HG03039 (cell line): ENCODE data around the gene REEP1.

Experiments used
- ATAC-seq: cut with Tn5 transposase; IDR thresholded peaks from one replicate; pipeline ENCODE4 v1.9.1; 2021; ENCODE audit warnings: mild to moderate bottlenecking, moderate library complexity; ENCODE audit not compliant: unreplicated experiment

Gene REEP1

DNA sequence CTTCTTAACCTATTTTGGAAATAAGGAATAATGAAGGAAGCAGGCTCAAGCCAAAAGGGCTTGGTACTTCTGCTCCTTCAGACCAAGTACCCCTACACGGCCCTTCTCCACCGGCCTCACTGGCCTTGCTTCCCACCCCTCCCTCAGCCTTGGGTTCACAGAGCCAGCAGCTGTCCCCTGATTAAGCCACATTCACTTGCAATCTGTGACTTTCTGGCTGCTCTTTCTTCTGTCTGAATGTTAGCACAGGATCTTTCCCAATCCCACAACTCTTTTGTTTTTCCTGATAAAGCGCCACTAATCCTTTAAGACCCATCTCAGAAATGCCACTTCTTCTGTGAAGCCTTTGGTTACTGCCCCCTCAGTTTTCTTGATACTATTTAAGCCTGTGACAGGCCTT, 52.4 kb downstream of the REEP1 start:
- no peak for ATAC-seq

DNA sequence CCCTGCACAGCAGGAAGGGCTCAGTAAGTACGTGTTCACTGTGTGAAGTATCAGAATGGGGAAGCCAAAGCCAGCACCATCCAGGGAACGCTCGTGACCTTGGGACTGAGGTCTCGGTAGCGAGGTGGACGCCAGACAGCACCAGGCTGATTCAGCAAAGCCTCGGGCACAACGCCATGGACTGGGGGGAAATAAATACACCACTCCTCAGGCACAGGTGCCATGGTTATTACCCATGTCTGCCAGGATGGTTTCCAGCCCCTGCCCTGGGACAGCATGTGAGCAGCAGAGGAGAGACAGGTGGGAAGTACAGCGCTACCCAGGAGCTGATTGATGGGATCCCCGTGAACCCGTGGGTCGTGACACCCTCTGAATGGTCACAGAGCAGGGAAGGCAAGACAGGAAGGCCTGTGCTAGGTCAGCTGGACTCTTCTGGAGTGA, 53.0 kb downstream of the REEP1 start:
- no peak for ATAC-seq

DNA sequence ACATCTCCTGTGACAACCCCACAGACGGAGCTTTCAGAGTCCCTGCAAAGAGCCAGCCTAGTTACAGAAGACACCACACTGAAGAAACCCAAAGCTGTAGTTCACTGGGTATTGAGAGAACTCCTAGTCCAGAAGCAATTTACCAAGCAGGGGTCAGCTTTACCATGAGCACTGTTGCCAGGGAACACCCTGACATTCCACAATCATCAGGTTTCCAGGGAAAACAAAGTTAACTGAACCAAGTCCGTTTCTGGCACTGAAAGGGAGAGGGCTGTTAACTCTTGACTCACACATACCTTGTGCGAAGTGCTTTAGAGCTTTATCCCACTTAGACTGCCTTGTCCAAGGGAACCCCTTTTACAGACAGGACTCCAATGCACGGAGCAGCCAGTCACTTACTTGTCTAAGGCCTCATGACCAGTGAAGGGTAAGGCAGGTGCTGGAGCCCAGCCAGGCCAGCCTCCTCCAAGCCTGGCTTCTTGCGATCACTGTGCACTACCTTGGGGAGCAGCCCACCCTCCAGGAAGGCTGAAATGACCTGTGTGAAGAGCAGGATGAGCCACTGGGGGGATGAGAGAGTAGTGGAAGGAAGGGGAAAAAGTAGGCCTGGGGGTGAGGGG, 53.9 kb downstream of the REEP1 start:
- no peak for ATAC-seq

DNA sequence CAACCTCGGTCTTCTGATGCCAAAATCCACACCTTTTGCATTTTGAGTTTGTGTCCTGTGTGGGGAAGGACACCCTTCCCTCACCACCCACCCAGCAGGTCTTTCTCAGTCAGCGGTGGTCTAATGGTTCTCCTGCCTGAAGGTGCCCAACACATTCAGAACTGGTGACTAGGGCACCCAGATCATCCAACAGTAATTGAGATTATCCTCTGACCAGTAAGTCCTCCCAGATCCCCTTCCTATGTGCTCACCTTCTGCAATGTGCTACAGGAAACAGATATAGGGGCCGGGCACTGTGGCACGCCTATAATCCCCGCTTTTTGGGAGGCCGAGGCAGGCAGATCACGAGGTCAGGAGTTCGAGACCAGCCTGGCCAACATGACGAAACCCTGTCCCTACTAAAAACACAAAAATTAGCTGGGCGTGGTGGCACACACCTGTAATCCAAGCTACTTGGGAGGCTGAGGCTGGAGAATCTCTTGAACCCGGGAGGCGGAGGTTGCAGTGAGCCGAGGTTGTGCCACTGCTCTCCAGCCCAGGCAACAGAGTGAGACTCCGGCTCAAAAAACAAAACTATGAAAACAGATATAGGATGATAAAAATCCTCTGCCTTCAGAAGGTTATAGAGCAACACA, 56.2 kb downstream of the REEP1 start:
- ATAC-seq = no peak

DNA sequence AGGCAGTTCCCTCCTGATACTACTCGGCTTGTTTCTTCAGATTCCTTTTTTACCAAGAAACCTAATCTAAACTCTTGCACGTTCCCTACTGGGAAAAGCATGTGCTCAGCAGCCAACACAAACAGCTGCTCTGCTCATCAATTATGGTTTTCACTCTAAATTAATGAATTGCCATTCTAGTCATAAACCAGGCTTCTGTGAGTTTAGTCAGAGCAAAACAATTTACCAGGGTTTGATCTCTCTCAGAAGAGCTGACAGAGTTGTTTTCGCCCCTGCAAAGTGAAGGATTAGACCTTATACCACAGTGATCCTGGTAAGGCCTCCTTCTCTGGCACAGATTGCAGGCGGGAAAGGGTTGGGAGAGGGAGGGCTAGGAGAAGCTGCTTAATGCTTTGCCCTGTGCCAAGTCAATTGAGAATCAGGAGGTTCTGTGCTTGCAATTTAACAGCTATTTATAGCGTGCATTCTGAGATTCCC, 57.2 kb downstream of the REEP1 start:
- no peak for ATAC-seq

DNA sequence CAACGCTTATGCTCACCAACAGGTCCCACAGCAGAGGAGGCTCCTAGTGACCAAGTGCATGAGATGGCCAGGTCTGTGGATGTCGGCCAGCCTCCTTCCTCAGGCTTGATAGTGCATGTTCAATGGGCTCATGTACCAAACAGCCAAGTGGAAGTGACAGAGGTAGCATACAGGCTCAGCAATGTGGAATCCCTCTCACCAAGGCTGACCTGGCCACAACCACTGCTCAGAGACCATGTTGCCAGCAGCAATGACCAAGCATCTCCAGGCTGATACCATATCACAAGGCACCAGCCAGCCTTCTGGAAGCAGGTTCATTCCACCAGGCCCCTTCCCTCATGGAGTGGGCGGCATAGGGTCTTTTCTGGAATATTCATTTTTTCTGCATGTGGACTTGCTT, 61.5 kb downstream of the REEP1 start:
- ATAC-seq = no peak

DNA sequence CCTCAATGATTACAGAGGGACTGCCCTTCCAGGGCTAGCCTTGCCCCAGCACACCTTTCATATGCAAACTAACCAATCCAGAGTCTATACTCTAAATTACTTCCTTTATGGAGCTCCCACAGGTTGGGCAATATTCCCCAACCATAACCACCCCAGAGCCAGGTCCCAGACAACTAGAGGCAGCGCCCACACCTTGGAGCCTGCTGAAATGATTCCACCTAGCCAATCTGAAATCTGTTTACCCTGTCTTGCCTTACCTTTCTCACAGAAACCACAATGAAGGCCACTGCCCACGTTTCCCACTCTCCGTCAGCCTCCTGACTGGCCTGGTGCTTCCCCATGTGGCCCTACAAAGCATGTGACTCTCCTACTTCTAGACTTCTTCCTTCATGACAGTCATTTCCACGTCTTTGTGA, 62.0 kb downstream of the REEP1 start:
- ATAC-seq = no peak

DNA sequence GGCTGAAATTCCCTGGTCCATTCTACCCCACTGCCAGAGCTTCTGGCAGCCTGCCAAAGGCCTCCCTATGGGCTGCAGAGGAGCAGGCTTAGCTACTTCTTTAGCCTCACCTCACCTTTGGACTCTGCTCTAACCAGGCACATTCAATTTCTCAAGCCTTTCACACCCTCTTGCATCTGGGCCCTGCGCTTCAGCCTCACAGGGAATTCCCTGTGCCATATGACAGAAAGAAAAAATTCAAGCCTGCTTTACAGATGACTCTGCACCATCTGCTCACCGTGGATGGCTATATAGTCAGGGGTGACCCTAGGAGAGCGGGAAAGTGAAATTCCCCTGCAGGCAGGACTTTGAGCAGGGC, 62.5 kb downstream of the REEP1 start:
- peak; percentile 62 for ATAC-seq

DNA sequence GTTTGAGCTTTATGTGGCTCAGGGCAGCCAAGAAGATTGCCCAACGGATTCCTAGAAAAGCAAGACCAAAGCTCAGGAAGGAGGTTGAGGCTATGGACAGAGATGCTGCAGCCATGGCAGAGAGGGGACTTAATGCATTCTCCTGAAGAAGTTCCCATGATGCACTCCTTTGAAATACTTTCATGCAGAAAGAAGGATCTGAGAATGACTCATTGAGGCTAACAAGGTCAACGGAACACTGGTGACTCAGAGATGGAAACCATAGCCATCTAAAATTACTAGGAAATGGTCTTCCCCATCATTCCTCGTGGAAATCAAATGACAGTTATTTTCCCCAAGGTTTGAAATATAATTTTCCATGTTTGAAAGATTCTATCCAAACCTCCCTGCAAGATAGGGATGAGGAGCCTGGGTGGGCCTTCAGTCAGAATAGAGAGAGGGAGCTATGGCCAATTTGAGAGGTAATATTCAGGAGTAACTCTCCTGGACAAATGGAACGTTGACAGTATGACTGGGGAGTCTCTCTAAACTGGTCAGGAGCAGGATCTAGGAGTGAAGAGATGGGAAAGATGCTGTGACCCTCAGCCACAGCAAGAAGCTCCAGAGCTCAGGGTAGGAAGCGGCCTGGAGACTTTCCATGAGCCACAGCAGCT, 63.0 kb downstream of the REEP1 start:
- peak; percentile 43 for ATAC-seq

DNA sequence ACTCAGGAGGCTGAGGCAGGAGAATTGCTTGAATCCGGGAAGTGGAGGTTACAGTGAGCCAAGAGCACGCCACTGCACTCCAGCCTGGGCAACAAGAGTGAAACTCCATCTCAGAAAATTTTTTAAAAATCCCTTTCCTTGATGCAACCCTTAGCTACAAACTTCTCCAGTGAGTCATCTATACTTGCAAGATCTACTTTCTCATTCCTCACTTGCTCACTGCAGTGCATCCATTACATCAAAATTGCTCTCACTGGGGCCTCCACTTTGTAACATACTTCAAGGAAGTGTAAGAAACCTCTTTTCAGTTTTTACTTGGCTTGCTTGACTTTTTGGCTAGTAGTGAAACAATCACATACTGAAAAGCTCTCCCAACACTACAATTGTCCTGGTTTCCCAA, 65.3 kb downstream of the REEP1 start:
- ATAC-seq = no peak

DNA sequence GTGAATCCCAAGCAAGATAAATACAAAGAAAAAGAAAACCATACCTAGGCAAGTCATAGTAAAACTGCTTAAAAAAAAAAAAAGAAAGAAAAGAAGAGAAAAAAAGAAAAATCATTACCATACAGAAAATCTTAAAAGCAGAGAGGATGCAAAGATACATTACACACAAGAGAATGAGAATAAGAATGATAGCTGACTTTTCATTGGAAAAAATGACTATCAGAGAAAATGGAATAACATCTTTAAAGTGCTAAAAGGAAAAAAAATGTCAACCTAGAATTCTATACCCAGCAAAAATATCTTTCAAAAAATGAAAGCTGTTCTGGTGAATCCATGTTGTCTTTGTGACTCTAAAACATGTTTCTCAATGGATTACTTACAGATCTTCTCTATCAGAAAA, 66.2 kb downstream of the REEP1 start:
- ATAC-seq = no peak

DNA sequence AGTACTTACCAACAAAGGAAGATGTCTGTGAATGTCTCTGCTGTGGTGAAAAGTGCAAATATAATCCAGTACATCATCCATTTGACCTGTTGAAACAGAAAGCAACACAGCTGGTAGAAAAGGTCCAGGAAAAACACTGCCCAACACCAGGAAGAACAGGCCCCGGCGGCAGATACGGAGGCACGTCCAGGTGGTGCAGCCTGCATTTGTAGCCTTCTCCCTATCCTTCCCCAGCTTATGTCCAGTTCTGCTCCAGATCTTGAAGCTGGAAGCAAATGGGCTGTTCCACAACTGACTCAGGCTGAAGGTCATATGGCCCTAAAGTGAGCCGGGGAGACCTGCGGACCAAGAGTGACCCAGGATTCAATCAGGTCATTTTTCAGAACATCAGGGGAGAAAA, 73.5 kb downstream of the REEP1 start:
- ATAC-seq = no peak

DNA sequence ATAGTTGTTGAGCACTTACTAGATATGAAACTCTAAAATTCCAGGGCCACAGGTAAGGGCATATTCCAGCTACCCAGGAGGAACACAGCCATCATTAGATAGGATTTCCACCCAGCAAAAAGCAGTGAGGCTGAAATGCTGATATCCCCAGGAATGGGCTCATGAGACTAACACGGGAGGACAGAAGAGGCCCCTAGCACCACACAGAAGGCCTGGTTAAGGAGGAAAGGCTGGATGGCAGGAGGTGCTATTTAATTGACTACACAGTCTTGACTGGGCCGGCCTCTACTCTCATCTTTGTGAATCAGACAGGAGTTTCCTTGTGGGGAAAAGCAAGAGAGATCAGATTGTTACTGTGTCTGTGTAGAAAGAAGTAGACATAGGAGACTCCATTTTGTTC, 76.4 kb downstream of the REEP1 start:
- ATAC-seq = no peak

DNA sequence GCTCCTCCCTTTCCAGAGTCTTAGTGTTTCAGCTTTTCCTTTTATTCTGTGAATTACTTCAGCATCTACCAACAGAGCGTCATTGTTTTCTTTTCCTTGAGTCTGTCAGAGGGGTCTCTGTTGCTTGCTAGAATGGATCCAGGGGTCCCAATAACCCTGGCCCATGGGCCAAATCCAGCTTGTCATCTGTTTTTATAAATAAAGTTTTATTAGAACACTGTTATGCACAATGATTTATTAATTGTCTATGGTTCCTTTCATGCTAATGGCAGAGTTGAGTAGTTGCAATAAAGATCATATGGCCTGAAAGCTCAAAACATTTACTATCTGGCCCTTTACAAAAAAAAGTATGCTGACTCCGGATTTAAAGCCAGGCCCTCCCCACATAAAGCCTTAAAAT, 79.3 kb downstream of the REEP1 start:
- no peak for ATAC-seq

DNA sequence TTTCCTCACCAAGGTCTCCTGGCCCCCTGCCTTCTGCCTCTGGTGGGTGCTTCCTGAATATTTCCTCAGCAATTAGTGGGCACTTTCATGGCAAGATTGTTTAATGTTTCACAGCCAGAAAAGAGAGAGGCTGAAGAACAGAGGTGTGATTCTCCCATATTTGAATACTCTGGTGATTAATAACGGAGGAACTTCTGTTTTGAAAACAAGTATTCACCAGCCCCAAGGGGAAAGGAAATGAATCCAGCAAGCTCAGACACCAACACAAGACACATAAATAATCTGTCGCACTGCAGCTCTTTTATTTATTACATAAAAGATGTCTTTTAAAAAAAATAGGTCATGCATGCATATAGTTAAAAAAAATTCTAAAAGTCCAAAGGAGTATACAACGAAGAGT, 80.4 kb downstream of the REEP1 start:
- no peak for ATAC-seq

DNA sequence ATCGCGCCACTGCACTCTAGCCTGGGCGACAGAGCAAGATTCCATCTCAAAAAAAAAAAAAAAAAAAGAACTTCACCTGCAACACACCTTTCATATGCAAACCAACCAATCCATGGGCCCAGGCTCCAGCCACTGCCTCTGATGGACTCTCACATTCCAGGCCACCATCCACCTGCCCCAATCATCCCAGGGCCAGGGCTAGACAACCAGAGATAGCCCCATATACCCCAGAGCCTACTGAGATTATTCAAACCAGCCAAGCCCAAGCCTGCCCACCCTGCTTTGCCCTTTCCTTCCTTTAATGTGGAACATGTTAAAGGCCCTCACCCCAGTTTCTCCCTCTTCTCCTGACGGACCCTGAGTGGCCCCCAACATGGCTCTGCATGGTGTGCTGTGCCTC, 81.1 kb downstream of the REEP1 start:
- ATAC-seq = no peak

DNA sequence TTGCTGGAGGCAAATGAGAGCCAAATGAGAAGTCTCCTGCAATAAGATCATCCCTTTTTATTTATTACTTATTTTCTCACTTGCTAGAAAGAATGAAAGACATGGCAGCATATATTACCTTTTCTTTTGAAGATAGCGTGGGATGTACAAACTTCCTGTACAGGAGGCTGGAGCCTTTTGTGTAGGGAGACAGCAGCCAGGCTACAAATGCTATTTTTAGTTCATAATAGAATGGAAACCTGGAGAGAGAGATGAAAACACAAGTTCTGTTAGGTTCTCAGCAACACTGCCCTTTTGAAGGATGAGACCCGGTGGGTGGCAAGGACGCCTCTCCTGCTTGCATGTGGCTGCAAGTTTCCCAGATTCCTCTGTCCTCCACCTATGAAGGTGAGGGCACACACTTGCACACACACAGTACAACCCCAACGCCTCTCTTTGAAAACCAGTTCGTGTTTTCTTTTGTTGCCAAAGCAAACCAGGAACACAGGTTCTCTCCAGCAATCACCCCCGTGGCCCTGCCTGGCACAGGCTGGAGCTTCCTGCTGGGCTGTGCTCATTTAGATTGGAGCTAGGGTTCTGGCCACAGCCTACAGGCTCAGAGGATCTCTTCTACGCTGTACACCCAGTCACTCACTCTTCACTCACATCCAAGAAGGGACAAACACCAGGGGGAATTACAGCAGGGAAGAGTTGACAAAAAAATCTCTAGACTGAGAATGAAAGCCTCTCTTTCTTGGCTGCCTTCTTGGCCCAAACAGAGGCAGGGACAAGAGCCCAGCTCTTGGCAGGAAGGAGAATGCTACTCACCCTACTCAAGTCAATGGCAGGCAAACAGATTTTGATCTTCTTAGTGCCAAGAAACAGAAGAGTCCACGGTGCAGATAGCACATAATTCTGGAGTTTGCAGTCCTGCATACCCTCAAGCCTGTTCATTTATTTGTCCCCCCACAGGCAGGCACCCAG, 82.6 kb downstream of the REEP1 start:
- ATAC-seq = no peak

DNA sequence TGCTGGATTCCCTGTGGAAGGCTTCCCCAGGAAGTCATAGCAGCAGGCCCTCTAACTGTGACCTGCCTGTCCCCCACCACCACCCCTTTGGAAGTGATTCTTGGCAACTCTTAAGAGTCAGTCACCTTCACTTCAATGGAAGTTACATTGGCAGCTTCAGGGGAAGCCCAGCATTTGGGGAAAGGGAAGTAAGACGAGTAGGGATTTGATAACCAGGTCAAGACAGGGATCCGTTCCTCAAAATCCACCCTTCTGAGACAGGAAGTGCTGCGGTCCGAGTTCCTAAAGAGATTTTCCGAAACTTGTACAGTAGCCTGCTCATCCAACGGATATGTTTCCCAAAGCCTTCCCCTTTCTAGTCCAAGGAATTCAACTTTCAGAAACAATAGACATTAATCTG, 84.0 kb downstream of the REEP1 start:
- ATAC-seq = no peak

DNA sequence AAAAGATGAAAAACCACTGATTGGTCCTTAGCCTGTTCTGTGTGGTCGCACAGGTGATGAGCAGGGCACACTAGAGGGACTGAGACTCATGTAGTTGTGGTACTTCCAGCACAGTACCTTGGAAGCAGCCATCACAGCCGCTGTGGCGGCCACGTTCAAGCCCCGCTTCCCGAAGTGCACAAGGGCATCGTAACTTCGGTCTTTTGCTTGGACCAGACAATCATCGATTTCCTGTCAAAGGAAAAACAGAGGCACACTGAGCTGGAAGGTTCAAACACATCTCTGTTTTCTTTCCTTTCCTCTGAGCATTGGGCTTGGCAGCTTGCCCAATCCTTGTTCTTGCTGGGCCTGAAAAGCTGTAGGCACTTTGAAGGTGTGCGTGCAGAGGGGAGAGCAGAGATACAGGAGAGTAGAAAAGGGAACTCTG, 85.6 kb downstream of the REEP1 start:
- ATAC-seq = no peak

DNA sequence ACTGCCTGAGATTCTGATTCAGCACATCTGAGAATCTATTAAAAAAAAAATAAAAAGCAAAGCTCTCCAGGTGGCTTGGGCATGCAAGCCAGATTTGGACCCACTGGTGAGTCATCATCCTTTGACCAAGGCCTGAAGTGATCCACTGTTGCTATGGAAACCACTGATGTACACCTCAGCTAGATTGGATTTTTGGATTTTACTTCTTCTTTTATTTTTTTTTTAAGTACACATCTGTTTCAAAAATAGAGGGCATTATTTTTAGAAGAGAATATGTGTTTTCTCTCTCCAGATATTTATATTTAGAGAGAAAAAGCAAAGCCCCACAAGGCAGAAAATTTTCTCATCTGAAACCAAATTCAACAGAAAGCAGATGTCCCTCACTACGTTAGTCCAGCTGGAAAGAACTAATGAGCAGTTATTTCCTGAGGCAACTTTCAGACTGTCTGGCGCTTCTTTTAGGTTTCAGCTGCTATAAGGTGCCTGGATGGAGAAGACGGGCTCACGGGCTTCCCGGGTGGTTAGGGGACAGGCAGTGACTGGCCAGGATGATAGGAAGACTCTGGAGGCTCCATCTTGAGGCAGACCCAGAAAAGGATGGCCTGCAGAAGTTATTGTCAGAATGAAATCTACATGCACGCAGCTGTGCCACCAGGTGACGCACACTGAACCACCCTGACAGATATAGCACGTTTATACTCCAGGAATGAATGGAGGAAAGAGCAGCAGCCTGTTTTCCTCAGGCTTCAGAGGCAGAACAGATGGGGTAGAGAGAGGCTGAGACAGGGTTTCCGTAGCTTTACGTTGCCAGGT, 87.6 kb downstream of the REEP1 start:
- ATAC-seq = peak; percentile 64
